Thymus (tissue), 11 donors: ENCODE results near the gene SDHAF1. TPM values are rescaled to one million over a fixed set of nuclear protein-coding genes. Genes with fewer than 3 reads are reported as not detected.

Source experiments
- DNase-seq, 9 donors: peaks; one replicate each; pipeline ENCODE4 v3.0.0-alpha.2; 2013; ENCODE audit warnings: low spot score in 9 of 9, low read depth in 6 of 9, missing footprints in 1 of 9
- H3K27ac ChIP-seq, 2 donors: one replicate each; pipeline ENCODE4 v1.5.1; 2013; ENCODE audit warnings: control low read depth in 1 of 2, low read depth in 1 of 2, low read length in 1 of 2, mild to moderate bottlenecking in 1 of 2, moderate library complexity in 1 of 2
- H3K27me3 ChIP-seq, 2 donors: one replicate each; pipeline ENCODE4 v1.5.1; 2013; ENCODE audit warnings: low read length in 1 of 2; ENCODE audit not compliant: control insufficient read depth in 2 of 2, insufficient read depth in 1 of 2
- H3K36me3 ChIP-seq, 2 donors: one replicate each; pipeline ENCODE4 v1.5.1; 2013; ENCODE audit warnings: low read length in 1 of 2, mild to moderate bottlenecking in 1 of 2, moderate library complexity in 1 of 2; ENCODE audit not compliant: control insufficient read depth in 2 of 2, insufficient read depth in 2 of 2
- H3K4me1 ChIP-seq, 2 donors: one replicate each; pipeline ENCODE4 v1.5.1; 2013; ENCODE audit warnings: low read length in 2 of 2; ENCODE audit not compliant: control insufficient read depth in 2 of 2, insufficient read depth in 2 of 2
- H3K4me3 ChIP-seq, 2 donors: one replicate each; pipeline ENCODE4 v1.5.1; 2013; ENCODE audit warnings: low read length in 2 of 2, control low read depth in 1 of 2, mild to moderate bottlenecking in 1 of 2
- H3K9me3 ChIP-seq, 2 donors: one replicate each; pipeline ENCODE4 v1.5.1; 2013; ENCODE audit warnings: low read length in 1 of 2, mild to moderate bottlenecking in 1 of 2; ENCODE audit not compliant: control insufficient read depth in 2 of 2, insufficient read depth in 1 of 2
- WGBS: extraction: QIAGEN DNeasy Blood & Tissue Kit; methylation state at CpG from one replicate; pipeline ENCODE4 v1.1.7; 2013; 5-methylcytosine and 5-hydroxymethylcytosine counted together
- polyA plus RNA-seq: library from polyadenylated mRNA; stranded (reverse); fragments of 200-250 nt; gene quantifications from one replicate; pipeline ENCODE4 v1.2.3, GENCODE V29; 2013
- total RNA-seq: library from RNA; stranded (reverse); fragments of 120-200 nt; gene quantifications from one replicate; pipeline ENCODE4 v1.2.4, GENCODE V29; 2013
- donor health status: healthy.

Gene SDHAF1
- total and polyA plus RNA-seq, 2 donors, result 27.2 to 28.8 TPM

DNA sequence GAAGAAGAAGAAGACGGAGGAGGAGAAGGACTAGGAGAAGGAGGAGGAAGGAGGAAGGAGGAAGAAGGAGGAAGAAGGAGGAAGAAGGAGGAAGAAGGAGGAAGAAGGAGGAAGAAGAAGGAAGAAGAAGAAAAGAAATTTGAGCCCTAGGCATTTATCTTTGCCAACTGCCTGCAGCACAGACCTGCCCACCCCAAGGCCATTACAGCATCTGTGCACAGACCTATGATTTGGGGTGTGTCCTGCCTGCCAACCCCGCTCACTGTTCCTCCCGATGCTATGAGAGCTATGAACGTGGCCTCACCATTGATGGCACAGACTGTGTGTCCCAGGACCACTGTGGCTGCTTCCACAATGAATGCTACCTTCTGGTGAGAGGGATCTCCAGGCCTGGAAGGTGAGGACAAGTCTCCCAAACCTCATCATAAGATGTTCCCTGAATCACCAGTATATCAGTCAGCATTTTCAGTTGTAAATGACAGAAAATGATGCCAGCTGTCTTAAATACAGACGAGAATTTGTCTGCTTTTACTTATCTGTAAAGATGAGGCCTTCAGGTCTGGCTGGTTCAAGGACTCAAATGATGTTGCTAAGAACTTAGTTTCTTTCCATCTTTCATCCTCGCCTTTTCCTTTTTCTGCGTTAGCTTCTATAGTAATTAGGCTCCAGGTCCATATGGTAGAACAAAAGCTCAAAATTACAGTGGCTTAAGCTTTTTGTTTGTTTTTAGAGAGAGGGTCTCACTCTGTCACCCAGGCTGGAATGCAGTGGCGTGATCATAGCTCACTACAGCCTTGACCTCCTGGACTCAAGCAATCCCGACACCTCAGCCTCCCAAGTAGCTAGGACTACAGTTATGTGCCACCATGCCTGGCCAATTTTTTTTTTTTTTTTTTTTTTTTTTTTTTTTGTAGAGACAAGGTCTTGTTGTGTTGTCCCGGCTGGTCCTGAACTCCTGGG lies 3.9 kb upstream of the SDHAF1 start:
- DNase-seq, result no peak
- Histone ChIP-seq H3K27me3 (peaks cover 10 to 46% of the 10 kb centered on the region in 2 donors), H3K36me3 (no peaks in the 10 kb centered on the region), H3K9me3 (peaks cover 0 to 1% of the 10 kb centered on the region in 2 donors), H3K27ac (no peak overlapping the region), H3K4me3 (no peak overlapping the region), H3K4me1 (peaks cover 12 to 14% of the 10 kb centered on the region in 2 donors)
- 94% methylated on average over 10 of the region's 10 CpGs for WGBS

DNA sequence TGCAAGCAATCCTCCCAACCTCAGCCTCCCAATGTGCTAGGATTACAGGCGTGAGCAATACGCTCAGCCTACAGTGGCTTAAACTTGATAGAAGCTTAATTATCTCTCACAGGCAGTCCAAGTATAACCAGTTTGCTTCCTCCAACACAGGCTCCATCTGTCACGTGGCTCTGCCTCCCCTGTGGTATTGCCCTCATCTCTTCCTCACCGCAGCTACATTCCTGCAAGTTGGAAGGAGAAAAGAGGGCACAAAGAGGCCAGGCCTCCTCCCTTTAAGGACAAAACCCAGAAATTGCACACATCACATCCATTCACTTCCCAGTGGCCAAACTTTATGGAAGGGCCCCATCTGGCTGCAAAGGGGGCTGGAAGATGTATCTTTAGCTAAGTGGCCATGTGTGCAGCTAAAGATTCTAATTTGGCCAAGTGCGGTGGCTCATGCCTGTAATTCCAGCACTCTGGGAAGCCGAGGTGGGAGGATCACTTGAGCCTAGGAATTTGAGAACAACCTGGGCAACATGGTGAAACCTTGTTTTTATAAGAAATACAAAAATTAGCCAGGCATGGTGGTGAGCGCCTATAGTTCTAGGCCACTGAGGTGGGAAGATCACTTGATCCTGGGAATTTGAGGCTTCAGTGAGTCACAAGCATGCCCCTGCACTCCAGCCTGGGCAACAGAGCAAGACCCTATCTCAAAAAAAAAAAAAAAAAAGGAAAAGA lies 3.1 kb upstream of the SDHAF1 start:
- no peak for DNase-seq
- Histone ChIP-seq H3K36me3 (no peaks in the 10 kb centered on the region), H3K27ac (no peak overlapping the region), H3K4me1 (peaks cover 18 to 19% of the 10 kb centered on the region in 2 donors), H3K27me3 (peaks cover 7 to 38% of the 10 kb centered on the region in 2 donors), H3K4me3 (no peak overlapping the region), H3K9me3 (peaks cover 0 to 1% of the 10 kb centered on the region in 2 donors)
- WGBS, result 93% methylated on average over 7 of the region's 7 CpGs

DNA sequence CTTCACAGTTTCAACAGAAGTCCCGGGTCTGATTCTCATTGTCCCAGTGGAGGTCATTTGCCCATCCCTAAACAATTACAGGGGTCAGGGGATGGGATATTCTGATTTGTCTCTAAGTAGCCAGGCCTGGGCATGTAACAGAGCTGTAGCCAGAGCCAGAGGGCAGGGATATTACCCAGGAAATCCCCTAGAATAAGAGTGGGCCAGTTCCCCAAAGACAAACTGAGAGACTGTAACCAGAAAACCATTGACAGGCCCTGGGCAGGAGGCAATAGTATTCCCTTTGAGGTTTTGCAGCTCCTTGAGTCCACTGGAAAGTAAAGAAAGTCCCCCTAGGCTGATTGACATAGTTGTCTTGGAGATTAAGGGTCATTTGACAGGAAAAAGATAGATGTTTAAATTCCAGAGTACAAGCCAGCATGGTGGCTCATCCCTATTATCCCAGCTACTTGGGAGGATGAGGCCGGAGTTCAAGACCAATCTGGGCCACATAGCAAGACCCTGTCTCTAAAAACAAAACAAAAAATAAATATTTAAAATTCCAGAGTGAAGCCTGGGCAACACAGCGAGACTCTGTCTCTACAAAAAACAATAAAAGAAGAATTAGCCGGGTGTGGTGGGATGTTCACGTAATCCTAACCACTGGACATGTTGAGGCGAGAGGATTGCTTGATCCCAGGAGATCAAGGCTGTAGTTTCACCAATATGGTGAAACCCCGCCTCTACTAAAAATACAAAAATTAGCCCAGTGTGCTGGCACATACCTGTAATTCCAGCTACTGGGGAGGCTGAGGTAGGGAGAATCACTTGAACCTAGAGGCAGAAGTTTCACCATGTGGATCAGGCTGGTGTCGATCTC lies 1.9 kb upstream of the SDHAF1 start:
- peaks cover 0 to 1% of the 10 kb centered on the region in 2 donors for H3K9me3 ChIP-seq
- DNase-seq, result no peak
- H3K27ac ChIP-seq, result no peak overlapping the region
- peaks cover 18 to 19% of the 10 kb centered on the region in 2 donors for H3K4me1 ChIP-seq
- no peak overlapping the region for H3K4me3 ChIP-seq
- peaks cover 2 to 25% of the 10 kb centered on the region in 2 donors for H3K27me3 ChIP-seq
- H3K36me3 ChIP-seq, result peaks cover 0 to 5% of the 10 kb centered on the region in 2 donors
- 95% methylated on average over 8 of the region's 8 CpGs for WGBS

DNA sequence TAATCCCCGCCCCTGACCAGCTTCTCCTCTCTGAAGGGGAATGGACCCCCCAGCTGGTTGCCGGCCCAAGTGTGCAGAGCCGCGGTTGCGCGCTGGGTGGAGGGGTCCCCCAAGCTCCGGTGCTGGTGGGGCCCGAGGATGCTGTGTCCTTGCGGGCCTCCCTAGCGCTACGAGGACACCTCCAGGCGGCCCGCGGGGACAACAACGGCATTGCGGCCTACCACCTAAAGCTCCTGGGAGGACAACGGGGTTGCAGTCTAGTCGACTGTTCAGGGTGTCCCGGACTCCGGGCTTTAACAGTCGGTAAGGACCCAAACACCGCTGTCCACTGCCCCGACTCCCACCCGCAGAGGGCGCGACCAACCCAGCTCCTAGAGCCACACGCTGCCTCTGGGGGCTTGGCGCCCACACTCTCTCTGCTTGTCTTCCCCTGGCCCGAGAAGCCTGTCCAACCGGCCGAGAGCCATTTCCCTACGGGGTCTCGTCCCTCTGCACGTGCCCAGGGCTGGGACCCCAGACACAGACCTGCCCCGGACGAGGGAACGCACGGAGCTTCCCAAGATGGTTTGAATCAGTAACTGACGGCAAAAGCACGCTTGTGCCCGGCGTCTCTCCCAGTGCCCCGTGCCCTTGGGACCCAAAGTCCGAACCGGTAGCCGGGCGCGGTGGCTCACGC lies 927 bp upstream of the SDHAF1 start:
- peaks cover 0 to 5% of the 10 kb centered on the region in 2 donors for H3K36me3 ChIP-seq
- DNase-seq, result no peak
- peaks cover 0 to 1% of the 10 kb centered on the region in 2 donors for H3K9me3 ChIP-seq
- peaks cover 18 to 19% of the 10 kb centered on the region in 2 donors for H3K4me1 ChIP-seq
- peaks cover 2 to 17% of the 10 kb centered on the region in 2 donors for H3K27me3 ChIP-seq
- peak overlapping the region in 1 of 2 donors; percentile 62 for H3K4me3 ChIP-seq
- 53% methylated on average over 49 of the region's 49 CpGs for WGBS
- H3K27ac ChIP-seq, result peak overlapping the region in 1 of 2 donors; percentile 21

DNA sequence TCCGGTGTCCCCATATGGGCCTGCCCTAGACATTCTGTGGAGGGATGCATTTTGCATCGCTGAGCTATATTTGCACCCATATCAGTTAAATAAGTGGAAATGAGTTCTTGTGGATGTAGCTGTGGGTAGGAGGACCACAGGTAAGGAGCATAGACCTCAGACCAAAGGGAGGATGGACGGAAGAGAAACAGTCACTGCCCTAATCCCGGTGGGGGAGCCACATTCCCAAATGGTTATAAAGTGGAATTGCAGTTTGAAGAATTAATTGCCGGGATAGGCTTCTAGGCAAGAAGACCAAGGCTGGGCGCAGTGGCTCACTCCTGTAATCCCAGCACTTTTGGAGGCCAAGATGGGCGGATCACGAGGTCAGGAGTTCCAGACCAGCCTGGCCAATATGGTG lies 1.8 kb downstream of the SDHAF1 start:
- no peak for DNase-seq
- 98% methylated on average over 8 of the region's 8 CpGs for WGBS
- H3K4me3 ChIP-seq, result no peak overlapping the region
- H3K36me3 ChIP-seq, result peaks cover 5 to 11% of the 10 kb centered on the region in 2 donors
- peaks cover 0 to 1% of the 10 kb centered on the region in 2 donors for H3K9me3 ChIP-seq
- H3K27me3 ChIP-seq, result peaks cover 0 to 8% of the 10 kb centered on the region in 2 donors
- H3K4me1 ChIP-seq, result peaks cover 18 to 19% of the 10 kb centered on the region in 2 donors
- no peak overlapping the region for H3K27ac ChIP-seq

DNA sequence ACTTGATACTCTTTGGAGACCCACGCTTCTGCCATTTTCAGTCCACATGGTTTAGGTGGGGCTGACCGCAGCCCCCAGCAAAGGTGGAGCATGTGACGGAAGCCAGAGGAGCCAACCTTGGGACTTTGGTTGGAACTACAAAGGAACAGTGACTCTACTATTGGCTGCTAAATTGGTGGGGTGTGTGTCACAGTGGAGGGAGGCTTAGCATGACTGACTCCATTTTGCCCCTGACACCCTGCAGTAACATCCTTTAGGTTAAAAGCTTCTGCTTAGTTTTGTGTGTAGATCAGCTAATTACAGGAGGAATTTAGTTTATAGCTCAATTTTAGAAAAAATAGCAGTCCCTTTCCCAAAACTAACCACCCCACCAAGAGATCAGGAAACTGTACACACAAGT lies 6.6 kb downstream of the SDHAF1 start:
- Histone ChIP-seq H3K4me3 (no peak overlapping the region), H3K27me3 (no peaks in the 10 kb centered on the region), H3K36me3 (peaks cover 8 to 17% of the 10 kb centered on the region in 2 donors), H3K4me1 (peaks cover under 1% of the 10 kb centered on the region in 2 donors), H3K9me3 (no peaks in the 10 kb centered on the region), H3K27ac (no peak overlapping the region)
- WGBS, result 98% methylated on average over 3 of the region's 3 CpGs
- DNase-seq, result no peak

DNA sequence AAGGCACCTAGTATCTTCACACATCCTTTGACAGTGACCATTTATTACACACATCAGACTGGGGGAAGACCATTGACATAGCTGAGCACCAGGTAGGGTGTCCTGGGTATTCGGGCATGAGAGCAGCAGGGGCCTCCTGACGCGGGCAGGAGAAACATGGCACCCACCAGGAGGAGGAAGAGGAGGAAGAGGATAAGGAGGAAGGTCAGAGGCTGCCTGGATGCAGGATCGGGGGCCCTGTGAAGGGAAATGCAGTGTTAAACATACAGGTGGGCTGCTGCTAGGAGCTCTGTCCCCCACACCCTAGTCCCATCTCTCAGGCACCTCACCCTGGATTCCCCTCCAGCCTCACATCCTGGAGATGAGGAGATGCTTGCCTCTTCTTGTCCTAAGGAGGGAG lies 8.3 kb downstream of the SDHAF1 start:
- Histone ChIP-seq H3K27me3 (peaks cover 0 to 4% of the 10 kb centered on the region in 2 donors), H3K36me3 (peaks cover 8 to 16% of the 10 kb centered on the region in 2 donors), H3K27ac (no peak overlapping the region), H3K4me3 (no peak overlapping the region), H3K9me3 (no peaks in the 10 kb centered on the region), H3K4me1 (no peaks in the 10 kb centered on the region)
- 96% methylated on average over 4 of the region's 4 CpGs for WGBS
- no peak for DNase-seq

DNA sequence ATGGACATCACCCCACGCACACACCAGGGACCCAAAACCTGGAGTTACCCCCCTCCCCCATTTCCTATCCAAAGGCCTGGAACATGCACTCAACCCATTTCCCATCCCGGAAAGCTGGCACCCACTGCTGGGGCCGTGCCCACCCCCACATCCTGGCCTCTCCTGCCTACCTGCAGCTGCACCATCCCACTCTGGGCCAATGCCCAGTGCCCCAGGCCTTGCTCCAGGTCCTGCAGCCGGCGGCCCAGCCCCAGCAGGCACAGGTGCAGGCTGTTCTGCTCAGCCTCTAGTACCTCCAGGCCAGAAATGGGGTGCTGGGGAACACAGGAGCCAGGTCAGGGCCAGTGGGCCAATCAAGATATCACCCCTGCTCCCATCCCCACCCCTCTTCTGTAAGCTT lies 12.0 kb downstream of the SDHAF1 start:
- Histone ChIP-seq H3K27me3 (peaks cover 0 to 22% of the 10 kb centered on the region in 2 donors), H3K4me1 (peaks cover 2 to 6% of the 10 kb centered on the region in 2 donors), H3K9me3 (no peaks in the 10 kb centered on the region), H3K36me3 (peaks cover 3 to 17% of the 10 kb centered on the region in 2 donors), H3K4me3 (no peak overlapping the region), H3K27ac (no peak overlapping the region)
- DNase-seq, result no peak
- WGBS, result 93% methylated on average over 5 of the region's 5 CpGs
